ENCODE results near the gene OSBP. TPM values are rescaled to one million over a fixed set of nuclear protein-coding genes. Genes with fewer than 3 reads are reported as not detected.

OSBP gene
- 28.1 to 32.8 TPM (median 29.0 TPM) in 5 replicates for total RNA-seq (2022; extraction: Qiagen RNA extraction)

GRCh38 chr11:59615637-59616395, at the start of gene OSBP:
OSBP (minus strand) TSS chr11:59615774; CDS start chr11:59615664, 110 bp downstream.

Other genes starting within 250 kb of the OSBP start
- not detected in 5 replicates for gene OR5A2, start 189.4 kb downstream of the OSBP start, total RNA-seq (2022; extraction: Qiagen RNA extraction)
- gene OR5A1, start 179.3 kb downstream of the OSBP start, total RNA-seq (2022; extraction: Qiagen RNA extraction): not detected in 5 replicates
- gene OR4D6, start 158.8 kb downstream of the OSBP start, total RNA-seq (2022; extraction: Qiagen RNA extraction): not detected in 5 replicates
- gene OR4D10, start 142.5 kb downstream of the OSBP start, total RNA-seq (2022; extraction: Qiagen RNA extraction): not detected in 5 replicates
- gene OR4D11, start 112.2 kb downstream of the OSBP start, total RNA-seq (2022; extraction: Qiagen RNA extraction): not detected in 5 replicates
- not detected in 5 replicates for gene OR4D9, start 104.2 kb downstream of the OSBP start, total RNA-seq (2022; extraction: Qiagen RNA extraction)
- 41.7 to 48.4 TPM (median 46.9 TPM) in 5 replicates for gene PATL1, start 53.3 kb upstream of the OSBP start, total RNA-seq (2022; extraction: Qiagen RNA extraction)
- gene OR10V1, start 98.1 kb upstream of the OSBP start, total RNA-seq (2022; extraction: Qiagen RNA extraction): not detected in 5 replicates
- gene STX3, start 139.6 kb upstream of the OSBP start, total RNA-seq (2022; extraction: Qiagen RNA extraction): 21.4 to 28.3 TPM (median 26.8 TPM) in 5 replicates
- 60.4 to 65.1 TPM (median 64.2 TPM) in 5 replicates for gene MRPL16, start 195.0 kb upstream of the OSBP start, total RNA-seq (2022; extraction: Qiagen RNA extraction)
- not detected in 5 replicates for gene CBLIF, start 229.7 kb upstream of the OSBP start, total RNA-seq (2022; extraction: Qiagen RNA extraction)

Data from A549 treated with Mapracorat at 1 μM for 4 hours (cell line).